K562 (cell line): Measurements from ENCODE around the gene ZMYND8.

Experiments used
- ARHGAP35 ChIP-seq: fragments of 450-650 bp; IDR thresholded peaks from 2 replicates; pipeline ENCODE4 v1.6.1; 2018; ENCODE audit not compliant: partially characterized antibody
- HDAC2 ChIP-seq: fragments of 450-650 bp; IDR thresholded peaks from 2 replicates; pipeline ENCODE4 v1.6.1; 2016; ENCODE audit warnings: mild to moderate bottlenecking
- MAFK ChIP-seq: IDR thresholded peaks from 2 replicates; pipeline ENCODE4 v1.6.1; 2011; ENCODE audit warnings: low read length, improper control_type of control experiment
- MTA2 ChIP-seq: fragments of 450-650 bp; IDR thresholded peaks from 2 replicates; pipeline ENCODE4 v1.6.1; 2016; ENCODE audit warnings: low read depth
- NCOA1 ChIP-seq: fragments of 450-650 bp; IDR thresholded peaks from 2 replicates; pipeline ENCODE4 v1.6.1; 2016; ENCODE audit warnings: low read depth
- ZKSCAN1 ChIP-seq: fragments of 150-350 bp; IDR thresholded peaks from 2 replicates; pipeline ENCODE4 v1.6.1; 2016; ENCODE audit warnings: low read depth, low read length
- ZNF24 ChIP-seq: fragments of 450-650 bp; IDR thresholded peaks from 2 replicates; pipeline ENCODE4 v1.6.1; 2016
- ZNF785 ChIP-seq: fragments of 250-450 bp; sonication (Bioruptor Pico); IDR thresholded peaks from 2 replicates; pipeline ENCODE4 v1.4.0; 2020; ENCODE audit warnings: mild to moderate bottlenecking
- TF ChIP-seq, protein P1 (sequence below), 3 experiments: IDR thresholded peaks in 2 of 3; conservative IDR thresholded peaks in 1 of 3; 2 replicates each; pipeline ENCODE4 v1.5.1; 2011 to 2012; ENCODE audit warnings: low read length in 3 of 3, mild to moderate bottlenecking in 3 of 3, control low read depth in 2 of 3, improper control_type of control experiment in 1 of 3, inconsistent platforms in 1 of 3, low read depth in 1 of 3, mixed read lengths in 1 of 3, moderate library complexity in 1 of 3; ENCODE audit not compliant: insufficient read depth in 2 of 3
- TF ChIP-seq, protein P2 (sequence below): fragments of 450-650 bp; conservative IDR thresholded peaks from 2 replicates; pipeline ENCODE4 v1.6.1; 2016; ENCODE audit warnings: missing genetic modification characterization, low read depth, mild to moderate bottlenecking, control low read depth, missing compliant biosample characterization

DNA sequence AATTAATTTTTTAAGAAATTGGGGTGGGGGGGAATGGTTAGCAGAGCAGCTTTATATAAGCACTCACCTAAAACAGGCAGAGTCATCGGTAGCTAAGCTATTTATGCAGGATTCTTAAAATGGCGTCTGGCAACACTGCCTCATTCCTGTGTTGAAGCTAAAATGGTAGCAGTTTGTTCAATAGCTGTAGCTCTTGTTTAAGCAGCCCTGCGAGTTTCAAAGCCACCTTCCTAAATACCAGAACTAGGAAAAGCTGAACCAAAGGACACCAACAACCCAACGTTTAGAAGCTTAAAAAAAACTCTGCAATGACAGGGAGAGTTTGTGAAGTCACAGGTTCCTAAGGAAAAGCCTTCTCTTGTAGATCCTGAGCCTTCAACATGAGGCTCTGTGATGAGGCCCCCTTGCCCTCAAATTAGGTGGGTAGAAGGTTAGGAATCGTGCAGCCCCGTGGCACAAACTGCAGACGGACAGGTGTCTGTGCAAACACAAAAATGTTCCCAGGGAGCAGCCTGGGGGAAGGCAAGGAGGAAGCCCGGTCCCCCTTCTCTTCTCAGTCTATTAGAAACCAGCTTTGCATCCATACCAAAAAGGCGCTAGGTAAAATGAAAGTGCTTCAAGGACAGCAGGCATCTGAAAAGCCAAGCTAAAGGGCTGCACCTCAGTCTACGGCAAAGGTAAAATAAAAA, 4.7 kb downstream of the ZMYND8 start:
- TF ChIP-seq MTA2 (no peak), ZNF24 (no peak), ZNF785 (CRISPR knock-in tag) (no peak), ARHGAP35 (no peak), MAFK (peak; percentile 34), HDAC2 (no peak), NCOA1 (no peak), ZKSCAN1 (no peak)
- TF ChIP-seq, protein P1, sequence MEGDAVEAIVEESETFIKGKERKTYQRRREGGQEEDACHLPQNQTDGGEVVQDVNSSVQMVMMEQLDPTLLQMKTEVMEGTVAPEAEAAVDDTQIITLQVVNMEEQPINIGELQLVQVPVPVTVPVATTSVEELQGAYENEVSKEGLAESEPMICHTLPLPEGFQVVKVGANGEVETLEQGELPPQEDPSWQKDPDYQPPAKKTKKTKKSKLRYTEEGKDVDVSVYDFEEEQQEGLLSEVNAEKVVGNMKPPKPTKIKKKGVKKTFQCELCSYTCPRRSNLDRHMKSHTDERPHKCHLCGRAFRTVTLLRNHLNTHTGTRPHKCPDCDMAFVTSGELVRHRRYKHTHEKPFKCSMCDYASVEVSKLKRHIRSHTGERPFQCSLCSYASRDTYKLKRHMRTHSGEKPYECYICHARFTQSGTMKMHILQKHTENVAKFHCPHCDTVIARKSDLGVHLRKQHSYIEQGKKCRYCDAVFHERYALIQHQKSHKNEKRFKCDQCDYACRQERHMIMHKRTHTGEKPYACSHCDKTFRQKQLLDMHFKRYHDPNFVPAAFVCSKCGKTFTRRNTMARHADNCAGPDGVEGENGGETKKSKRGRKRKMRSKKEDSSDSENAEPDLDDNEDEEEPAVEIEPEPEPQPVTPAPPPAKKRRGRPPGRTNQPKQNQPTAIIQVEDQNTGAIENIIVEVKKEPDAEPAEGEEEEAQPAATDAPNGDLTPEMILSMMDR (IDR thresholded peaks at IDR 0.05 in 2 of 3, conservative IDR thresholded peaks at IDR 0.05 in 1 of 3; ENCODE audit: insufficient read depth in 2 of 3, low read depth in 1 of 3, low read length in 3 of 3): no peak
- TF ChIP-seq, protein P2, sequence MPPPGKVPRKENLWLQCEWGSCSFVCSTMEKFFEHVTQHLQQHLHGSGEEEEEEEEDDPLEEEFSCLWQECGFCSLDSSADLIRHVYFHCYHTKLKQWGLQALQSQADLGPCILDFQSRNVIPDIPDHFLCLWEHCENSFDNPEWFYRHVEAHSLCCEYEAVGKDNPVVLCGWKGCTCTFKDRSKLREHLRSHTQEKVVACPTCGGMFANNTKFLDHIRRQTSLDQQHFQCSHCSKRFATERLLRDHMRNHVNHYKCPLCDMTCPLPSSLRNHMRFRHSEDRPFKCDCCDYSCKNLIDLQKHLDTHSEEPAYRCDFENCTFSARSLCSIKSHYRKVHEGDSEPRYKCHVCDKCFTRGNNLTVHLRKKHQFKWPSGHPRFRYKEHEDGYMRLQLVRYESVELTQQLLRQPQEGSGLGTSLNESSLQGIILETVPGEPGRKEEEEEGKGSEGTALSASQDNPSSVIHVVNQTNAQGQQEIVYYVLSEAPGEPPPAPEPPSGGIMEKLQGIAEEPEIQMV (tag): peak; percentile 44; the same call in 1 of the 2 replicates
